IMR-90 (cell line): ENCODE data around the gene PRELP. TPM values are rescaled to one million over a fixed set of nuclear protein-coding genes. Genes with fewer than 3 reads are reported as not detected.

ENCODE experiments used
- ATAC-seq: fragments of 200-7000 bp; cut with Tn5 transposase; 2 replicates; pipeline ENCODE4 v1.9.1; 2020; ENCODE audit warnings: low read depth, mild to moderate bottlenecking, moderate library complexity
- BruUV-seq: library from RNA; stranded (reverse); fragments of 400-500 nt; replicated peaks from 2 replicates; lab custom pipeline; 2021; lab: Mats Ljungman, UMichigan
- CTCF ChIA-PET: fragments of 300-600 bp; formaldehyde crosslinking; extraction: SDS; loops from one replicate; lab custom pipeline; 2021; ENCODE audit warnings: antibody characterized with exemption; lab: Yijun Ruan, JAX
- POLR2A ChIA-PET: fragments of 300-600 bp; sonication (Branson Sonifier 250); formaldehyde crosslinking; loops from one replicate; lab custom pipeline; 2022; ENCODE audit warnings: antibody characterized with exemption; ENCODE audit not compliant: unreplicated experiment; lab: Charles Lee
- DNase-seq: peaks from one replicate; pipeline ENCODE4 v3.0.0; 2013
- H2AFZ ChIP-seq: replicated peaks from 2 replicates; pipeline ENCODE3; 2013; ENCODE audit warnings: low read length, mild to moderate bottlenecking; ENCODE audit not compliant: poor library complexity
- H2AK5ac ChIP-seq: 2 replicates; pipeline ENCODE4 v1.6.1; 2013; ENCODE audit warnings: low read depth, low read length, inconsistent platforms
- H2AK9ac ChIP-seq: replicated peaks from 2 replicates; pipeline ENCODE3; 2013; ENCODE audit warnings: mild to moderate bottlenecking, low read depth, low read length, moderate library complexity; ENCODE audit not compliant: poor library complexity
- H2BK120ac ChIP-seq: 2 replicates; pipeline ENCODE4 v1.6.1; 2013; ENCODE audit warnings: low read depth, low read length, inconsistent platforms
- H2BK15ac ChIP-seq: 3 replicates; pipeline ENCODE4 v1.6.1; 2013; ENCODE audit warnings: low read depth, low read length, inconsistent platforms
- H2BK20ac ChIP-seq: 2 replicates; pipeline ENCODE4 v1.6.1; 2013; ENCODE audit warnings: low read depth, mild to moderate bottlenecking, inconsistent platforms, low read length, moderate library complexity
- H2BK5ac ChIP-seq: 2 replicates; pipeline ENCODE4 v1.6.1; 2013; ENCODE audit warnings: mild to moderate bottlenecking, low read depth, low read length, inconsistent platforms; ENCODE audit not compliant: poor library complexity, severe bottlenecking
- H3K14ac ChIP-seq: replicated peaks from 2 replicates; pipeline ENCODE4 v1.6.1; 2013; ENCODE audit warnings: low read depth, low read length, inconsistent platforms
- H3K18ac ChIP-seq: 2 replicates; pipeline ENCODE4 v1.6.1; 2013; ENCODE audit warnings: low read depth, low read length, control low read depth
- H3K23ac ChIP-seq: 2 replicates; pipeline ENCODE4 v1.6.1; 2013; ENCODE audit warnings: low read depth, low read length, inconsistent platforms
- H3K27ac ChIP-seq: 2 replicates; pipeline ENCODE4 v1.5.1; 2013; ENCODE audit warnings: mild to moderate bottlenecking, control low read depth, low read length; ENCODE audit not compliant: insufficient read depth
- H3K27me3 ChIP-seq: 2 replicates; pipeline ENCODE4 v1.6.1; 2013; ENCODE audit warnings: low read length; ENCODE audit not compliant: control insufficient read depth, insufficient read depth
- H3K36me3 ChIP-seq: 2 replicates; pipeline ENCODE4 v1.6.1; 2013; ENCODE audit warnings: low read length, mixed read lengths; ENCODE audit not compliant: control insufficient read depth, insufficient read depth
- H3K4ac ChIP-seq: 2 replicates; pipeline ENCODE4 v1.6.1; 2013; ENCODE audit warnings: low read depth, low read length, inconsistent platforms
- H3K4me1 ChIP-seq: 2 replicates; pipeline ENCODE4 v1.6.1; 2013; ENCODE audit warnings: low read length, mixed read lengths; ENCODE audit not compliant: control insufficient read depth, insufficient read depth
- H3K4me2 ChIP-seq: 2 replicates; pipeline ENCODE4 v1.6.1; 2013; ENCODE audit warnings: low read depth, mild to moderate bottlenecking, control low read depth, low read length, moderate library complexity
- H3K4me3 ChIP-seq: 2 replicates; pipeline ENCODE4 v1.5.1; 2013; ENCODE audit warnings: low read depth, mild to moderate bottlenecking, control low read depth, low read length, moderate library complexity; ENCODE audit not compliant: insufficient read depth
- H3K56ac ChIP-seq: 2 replicates; pipeline ENCODE4 v1.6.1; 2013; ENCODE audit warnings: low read length, inconsistent platforms; ENCODE audit not compliant: insufficient read depth; ENCODE audit errors: extremely low read depth
- H3K79me1 ChIP-seq, 2 experiments: 2 replicates each; pipeline ENCODE4 v1.6.1; 2013; ENCODE audit warnings: low read length in 2 of 2, inconsistent platforms in 1 of 2, low read depth in 1 of 2
- H3K9ac ChIP-seq: 2 replicates; pipeline ENCODE4 v1.6.1; 2013; ENCODE audit warnings: low read depth, low read length, control low read depth
- H3K9me1 ChIP-seq: 2 replicates; pipeline ENCODE4 v1.6.1; 2013; ENCODE audit warnings: low read length, inconsistent platforms; ENCODE audit not compliant: insufficient read depth
- H3K9me3 ChIP-seq: 2 replicates; pipeline ENCODE4 v1.6.1; 2013; ENCODE audit warnings: low read length; ENCODE audit not compliant: control insufficient read depth, insufficient read depth
- H4K20me1 ChIP-seq: 2 replicates; pipeline ENCODE4 v1.6.1; 2013; ENCODE audit warnings: low read length, inconsistent platforms; ENCODE audit not compliant: insufficient read depth
- H4K5ac ChIP-seq: 2 replicates; pipeline ENCODE4 v1.6.1; 2013; ENCODE audit warnings: mild to moderate bottlenecking, low read depth, low read length, control low read depth
- H4K8ac ChIP-seq, 2 experiments: 2 replicates each; pipeline ENCODE4 v1.6.1; 2013; ENCODE audit warnings: low read depth in 2 of 2, low read length in 2 of 2, control low read depth in 1 of 2, inconsistent platforms in 1 of 2
- H4K91ac ChIP-seq: 2 replicates; pipeline ENCODE4 v1.6.1; 2013; ENCODE audit warnings: low read depth, low read length, inconsistent platforms; ENCODE audit not compliant: insufficient read depth
- MAFK ChIP-seq: IDR thresholded peaks from 2 replicates; pipeline ENCODE4 v1.6.1; 2012; ENCODE audit warnings: low read depth, low read length, improper control_type of control experiment
- MXI1 ChIP-seq: IDR thresholded peaks from 2 replicates; pipeline ENCODE4 v1.6.1; 2012; ENCODE audit warnings: low read depth, mild to moderate bottlenecking, low read length, moderate library complexity, borderline replicate concordance
- POLR2A ChIP-seq: IDR thresholded peaks from 2 replicates; pipeline ENCODE4 v1.6.1; 2012; ENCODE audit warnings: mild to moderate bottlenecking, low read depth, low read length
- WGBS, 2 experiments: methylation state at CpG; one replicate each; pipeline versions ENCODE4 v1.1.5 to v1.1.7; 2013; ENCODE audit warnings: missing lambda C conversion rate in 2 of 2; ENCODE audit not compliant: insufficient read length in 1 of 2; ENCODE audit errors: extremely low coverage in 2 of 2; 5-methylcytosine and 5-hydroxymethylcytosine counted together
- dilution Hi-C: fragments of 300-500 bp; cut with HindIII; formaldehyde crosslinking; loops from one replicate; pipeline ENCODE4 v1.14.3; 2018; ENCODE audit warnings: low sequenced_read_pairs; ENCODE audit not compliant: unreplicated experiment
- in situ Hi-C: fragments of 300-500 bp; cut with MboI; formaldehyde crosslinking; loops from 3 replicates; pipeline ENCODE4 v1.14.3; 2019; ENCODE audit warnings: low sequenced_read_pairs, inconsistent platforms, mixed read lengths
- intact Hi-C: fragments of 100-400 bp; cut with micrococcal nuclease; formaldehyde crosslinking; loops from 2 replicates; pipeline ENCODE4 v1.10.0; 2022
- polyA plus RNA-seq, 3 experiments: library from polyadenylated mRNA; depleted of rRNA; stranded (reverse); fragments of >200 nt; gene quantifications; 2 replicates each; pipeline ENCODE4 v1.2.3, GENCODE V29; 2012; ENCODE audit warnings: low replicate concordance in 1 of 3
- total RNA-seq: library from RNA; depleted of rRNA; stranded (reverse); fragments of >200 nt; gene quantifications from 2 replicates; pipeline ENCODE4 v1.2.3, GENCODE V29; 2012

The PRELP gene
- total and polyA plus RNA-seq, 2 of the 4 experiments (the other 2 are of a cell fraction): 0.56 TPM; not detected in 1

GRCh38 chr1:203451836-203452784 is 23.5 kb upstream of the PRELP start:
- POLR2A ChIA-PET: no interaction called here

More at GRCh38 chr1:203451836-203452784, 23.5 kb upstream of the PRELP start:
- H3K4me1 ChIP-seq: peaks cover 2% of the 10 kb centered on the region; the same call in 1 of the 2 replicates
- H3K36me3 ChIP-seq: no peaks in the 10 kb centered on the region
- H3K79me1 ChIP-seq: no peaks in the 10 kb centered on the region
- no peaks in the 10 kb centered on the region for H3K9me1 ChIP-seq
- no peak overlapping the region for H3K56ac ChIP-seq
- no peaks in the 10 kb centered on the region for H4K20me1 ChIP-seq
- H3K14ac ChIP-seq: no peak overlapping the region
- H3K9me3 ChIP-seq: no peaks in the 10 kb centered on the region
- no TSS peak for BruUV-seq
- WGBS, 2 experiments: no CpG with 5 or more reads among the region's 2 CpGs
- CTCF ChIA-PET: no interaction called here
- in situ Hi-C loops: no loop called here
- no peak overlapping the region for H3K9ac ChIP-seq
- no peak overlapping the region for H4K8ac ChIP-seq
- intact Hi-C loops: no loop called here
- H2AFZ ChIP-seq: no peak overlapping the region
- H2BK15ac ChIP-seq: no peak overlapping the region
- H2AK9ac ChIP-seq: peak overlapping the region; percentile 20
- no peak overlapping the region for H2BK5ac ChIP-seq
- no peak overlapping the region for H3K23ac ChIP-seq
- H2AK5ac ChIP-seq: no peak overlapping the region
- no peak overlapping the region for H2BK20ac ChIP-seq
- ATAC-seq: no peak
- H4K5ac ChIP-seq: no peak overlapping the region
- H3K27ac ChIP-seq: no peak overlapping the region
- H3K4me2 ChIP-seq: no peak overlapping the region
- H4K91ac ChIP-seq: no peak overlapping the region
- no peak overlapping the region for H2BK120ac ChIP-seq
- dilution Hi-C loops: no loop called here
- TF ChIP-seq POLR2A (no peak), MAFK (no peak), MXI1 (no peak)
- DNase-seq: no peak
- H3K27me3 ChIP-seq: peaks cover 50% of the 10 kb centered on the region
- H3K4me3 ChIP-seq: no peak overlapping the region
- H3K4ac ChIP-seq: no peak overlapping the region
- H3K18ac ChIP-seq: no peak overlapping the region
